HepG2 (cell line): Measurements from ENCODE around the gene NOXA1. TPM values are rescaled to one million over a fixed set of nuclear protein-coding genes. Genes with fewer than 3 reads are reported as not detected.

ENCODE experiments used
- ARNT ChIP-seq: fragments of 450-650 bp; IDR thresholded peaks from 2 replicates; pipeline ENCODE4 v1.6.1; 2017
- ETS1 ChIP-seq: sonication (generic); formaldehyde crosslinking; IDR thresholded peaks from 2 replicates; pipeline ENCODE4 v1.4.0; 2020; ENCODE audit warnings: missing genetic modification reagents
- HDAC1 ChIP-seq: sonication (generic); formaldehyde crosslinking; IDR thresholded peaks from 2 replicates; pipeline ENCODE4 v1.5.1; 2020; ENCODE audit warnings: mild to moderate bottlenecking, missing genetic modification reagents
- HDAC2 ChIP-seq: sonication (generic); formaldehyde crosslinking; IDR thresholded peaks from 2 replicates; pipeline ENCODE4 v1.4.0; 2020; ENCODE audit warnings: missing genetic modification reagents
- HMG20A ChIP-seq: IDR thresholded peaks from 2 replicates; pipeline ENCODE4 v1.6.1; 2016; ENCODE audit warnings: borderline replicate concordance
- HOXA3 ChIP-seq: sonication (generic); formaldehyde crosslinking; IDR thresholded peaks from 2 replicates; pipeline ENCODE4 v1.5.0; 2020; ENCODE audit warnings: missing genetic modification reagents
- KIAA2018 ChIP-seq: sonication (generic); formaldehyde crosslinking; IDR thresholded peaks from 2 replicates; pipeline ENCODE4 v1.5.0; 2020; ENCODE audit warnings: mild to moderate bottlenecking, missing genetic modification reagents, borderline replicate concordance
- MAF1 ChIP-seq: sonication (generic); formaldehyde crosslinking; IDR thresholded peaks from 2 replicates; pipeline ENCODE4 v1.5.0; 2020; ENCODE audit warnings: missing genetic modification reagents, borderline replicate concordance
- ONECUT2 ChIP-seq: sonication (generic); formaldehyde crosslinking; IDR thresholded peaks from 2 replicates; pipeline ENCODE4 v1.4.0; 2020; ENCODE audit warnings: missing genetic modification reagents
- PPARG ChIP-seq: conservative IDR thresholded peaks from 2 replicates; pipeline ENCODE4 v1.6.1; 2016; ENCODE audit warnings: missing biosample characterization, missing genetic modification reagents
- SIN3A ChIP-seq: IDR thresholded peaks from 2 replicates; pipeline ENCODE4 v1.6.1; 2011; ENCODE audit warnings: low read depth, mild to moderate bottlenecking, control low read depth, low read length, borderline replicate concordance
- SMAD3 ChIP-seq: sonication (generic); formaldehyde crosslinking; IDR thresholded peaks from 2 replicates; pipeline ENCODE4 v1.4.0; 2020; ENCODE audit warnings: missing genetic modification reagents
- SOX6 ChIP-seq, 2 experiments: fragments of 450-650 bp in 1 of 2; sonication (generic) in 1 of 2; formaldehyde crosslinking in 1 of 2; IDR thresholded peaks; 2 replicates each; pipeline versions ENCODE4 v1.4.0 to v1.6.1; 2017 to 2020; ENCODE audit warnings: antibody characterized with exemption in 1 of 2, mild to moderate bottlenecking in 1 of 2, missing genetic modification reagents in 1 of 2
- TBX2 ChIP-seq: sonication (generic); formaldehyde crosslinking; IDR thresholded peaks from 2 replicates; pipeline ENCODE4 v1.5.0; 2020; ENCODE audit warnings: missing genetic modification reagents, mild to moderate bottlenecking, borderline replicate concordance
- ZBTB8A ChIP-seq: sonication (generic); formaldehyde crosslinking; IDR thresholded peaks from 2 replicates; pipeline ENCODE4 v1.4.0; 2020; ENCODE audit warnings: mild to moderate bottlenecking, low read depth, missing genetic modification reagents, borderline replicate concordance
- ZMYM4 ChIP-seq: sonication (generic); formaldehyde crosslinking; IDR thresholded peaks from 2 replicates; pipeline ENCODE4 v1.8.1; 2023; ENCODE audit warnings: mild to moderate bottlenecking, missing genetic modification reagents
- ZNF326 ChIP-seq: sonication (generic); formaldehyde crosslinking; IDR thresholded peaks from 2 replicates; pipeline ENCODE4 v1.4.0; 2020; ENCODE audit warnings: missing genetic modification reagents, borderline replicate concordance
- ZNF562 ChIP-seq: sonication (generic); formaldehyde crosslinking; IDR thresholded peaks from 2 replicates; pipeline ENCODE4 v1.8.0; 2022; ENCODE audit warnings: missing genetic modification reagents, borderline replicate concordance
- ZNF567 ChIP-seq: sonication (generic); formaldehyde crosslinking; IDR thresholded peaks from 2 replicates; pipeline ENCODE4 v1.8.1; 2023; ENCODE audit warnings: mild to moderate bottlenecking, missing genetic modification reagents, borderline replicate concordance
- polyA plus RNA-seq, 8 experiments: library from polyadenylated mRNA; depleted of rRNA in 3 of 8; stranded (reverse) in 7 of 8; unstranded in 1 of 8; fragments of >200 nt; fragmentation: Illumina TruSeq in 4 of 8; extraction: Trizol in 4 of 8; gene quantifications; 2 replicates each; pipeline versions ENCODE4 v1.2.1 to v1.2.3, GENCODE V29; 2011 to 2016; ENCODE audit warnings: low read depth in 4 of 8, missing spikeins in 1 of 8, mixed read lengths in 1 of 8; ENCODE audit not compliant: insufficient read depth in 1 of 8
- total RNA-seq, 5 experiments: library from RNA; depleted of rRNA; stranded (reverse); fragments of >200 nt; fragmentation: Illumina TruSeq; extraction: Trizol; gene quantifications; 2 replicates each; pipeline ENCODE4 v1.2.3, GENCODE V29; 2016; ENCODE audit warnings: low read depth in 1 of 5
- TF ChIP-seq, protein P1 (sequence below): sonication (generic); formaldehyde crosslinking; IDR thresholded peaks from 2 replicates; pipeline ENCODE4 v1.8.1; 2023; ENCODE audit warnings: mild to moderate bottlenecking, moderate library complexity, missing genetic modification reagents

The NOXA1 gene
- total and polyA plus RNA-seq, 2 of the 13 experiments (the other 11 are each of a cell fraction or from before 2014, with no cell fraction given), result 0.78 to 1.2 TPM

- TF ChIP-seq ZNF567 (CRISPR knock-in tag) (no peak), HOXA3 (peak; percentile 68; the same call in 1 of the 2 replicates), ZNF326 (no peak), ZNF562 (CRISPR knock-in tag) (no peak), ZMYM4 (CRISPR knock-in tag) (peak; percentile 55; the same call in 1 of the 2 replicates), TBX2 (CRISPR knock-in tag) (peak; percentile 32; the same call in 1 of the 2 replicates), SOX6 (IDR thresholded peaks at IDR 0.05) (no peak), SOX6 (CRISPR knock-in tag; IDR thresholded peaks at IDR 0.05) (peak; percentile 46), ONECUT2 (no peak), SIN3A (0 out of 2 replicates have a peak, but pooled peaks have one; percentile 30), ZBTB8A (CRISPR knock-in tag) (no peak), HDAC2 (peak; percentile 55), KIAA2018 (CRISPR knock-in tag) (no peak), ETS1 (CRISPR knock-in tag) (no peak), HDAC1 (CRISPR knock-in tag) (peak; percentile 86), MAF1 (CRISPR knock-in tag) (0 out of 2 replicates have a peak, but pooled peaks have one; percentile 32), SMAD3 (CRISPR knock-in tag) (no peak), ARNT (no peak), HMG20A (no peak), PPARG (CRISPR knock-in tag) (no peak; the same call in 1 of the 2 replicates)
- TF ChIP-seq, protein P1, sequence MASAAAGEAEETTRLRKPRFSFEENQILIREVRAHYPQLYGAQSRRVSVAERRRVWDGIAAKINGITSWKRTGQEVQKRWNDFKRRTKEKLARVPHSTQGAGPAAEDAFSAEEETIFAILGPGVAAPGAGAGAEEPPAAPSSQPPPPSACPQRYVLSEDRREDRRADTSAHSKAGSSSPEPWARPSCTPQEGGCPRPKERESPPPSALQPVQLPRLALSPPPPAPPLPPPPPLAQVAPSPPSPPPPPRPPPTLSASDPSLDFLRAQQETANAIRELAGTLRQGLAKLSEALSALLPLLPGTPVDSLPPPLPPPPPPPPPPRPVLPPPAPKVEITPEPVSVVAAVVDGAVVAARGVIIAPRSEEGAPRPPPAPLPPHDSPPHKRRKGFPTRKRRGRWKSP (CRISPR knock-in tag), result peak; percentile 72; the same call in 1 of the 2 replicates
These were observed 18.2 kb downstream of the NOXA1 start, which contains the start of gene ENTPD8 (continued) for GRCh38 chr9:137441289-137441934.
